CD8-positive, alpha-beta memory T cell (primary cell): Measurements from ENCODE around the gene PBX4. TPM values are rescaled to one million over a fixed set of nuclear protein-coding genes. Genes with fewer than 3 reads are reported as not detected.

Experiments used
- CTCF ChIA-PET: fragments of 350-600 bp; sonication (Branson Sonifier 250); formaldehyde crosslinking; loops from one replicate; lab custom pipeline; 2021; ENCODE audit warnings: antibody characterized with exemption; lab: Charles Lee
- POLR2A ChIA-PET: fragments of 350-600 bp; sonication (Branson Sonifier 250); formaldehyde crosslinking; loops from one replicate; lab custom pipeline; 2021; ENCODE audit warnings: antibody characterized with exemption; lab: Charles Lee
- DNase-seq, 5 donors: peaks; one replicate each; pipeline versions ENCODE4 v3.0.0 to v3.0.0-alpha.2; 2020 to 2022; ENCODE audit warnings: mixed read lengths in 1 of 5
- H3K27ac ChIP-seq: one replicate; pipeline ENCODE4 v1.7.0; 2013; ENCODE audit warnings: low read depth, mild to moderate bottlenecking, low read length, moderate library complexity
- H3K27me3 ChIP-seq: 2 replicates; pipeline ENCODE4 v1.7.0; 2013; ENCODE audit warnings: low read length, mild to moderate bottlenecking; ENCODE audit not compliant: insufficient read depth, poor library complexity, severe bottlenecking
- H3K36me3 ChIP-seq: 2 replicates; pipeline ENCODE4 v1.7.0; 2013; ENCODE audit warnings: mild to moderate bottlenecking, low read length, moderate library complexity; ENCODE audit not compliant: insufficient read depth
- H3K4me1 ChIP-seq: 2 replicates; pipeline ENCODE4 v1.7.0; 2013; ENCODE audit warnings: mild to moderate bottlenecking, low read length, moderate library complexity; ENCODE audit not compliant: insufficient read depth
- H3K4me3 ChIP-seq: 2 replicates; pipeline ENCODE4 v1.7.0; 2013; ENCODE audit warnings: mild to moderate bottlenecking, low read length
- H3K9me3 ChIP-seq: 2 replicates; pipeline ENCODE4 v1.7.0; 2013; ENCODE audit warnings: mild to moderate bottlenecking, low read length
- H3K27ac Mint-ChIP-seq, 8 donors: one replicate each; pipeline ENCODE4 v1.8.0; 2020 to 2021; ENCODE audit warnings: mixed read lengths in 8 of 8, mild to moderate bottlenecking in 6 of 8, inconsistent platforms in 3 of 8, moderate library complexity in 3 of 8
- H3K27me3 Mint-ChIP-seq, 2 donors: one replicate each; pipeline ENCODE4 v1.8.0; 2020 to 2021; ENCODE audit warnings: mixed read lengths in 2 of 2, mild to moderate bottlenecking in 1 of 2, moderate library complexity in 1 of 2
- H3K36me3 Mint-ChIP-seq, 3 donors: one replicate each; pipeline ENCODE4 v1.8.0; 2020 to 2021; ENCODE audit warnings: mixed read lengths in 3 of 3, inconsistent platforms in 1 of 3, mild to moderate bottlenecking in 1 of 3
- H3K4me1 Mint-ChIP-seq, 3 donors: one replicate each; pipeline ENCODE4 v1.8.0; 2020 to 2021; ENCODE audit warnings: mixed read lengths in 3 of 3, inconsistent platforms in 1 of 3, mild to moderate bottlenecking in 1 of 3
- H3K4me3 Mint-ChIP-seq, 7 donors: one replicate each; pipeline ENCODE4 v1.8.0; 2020 to 2021; ENCODE audit warnings: mixed read lengths in 7 of 7, mild to moderate bottlenecking in 6 of 7, moderate library complexity in 4 of 7, inconsistent platforms in 2 of 7
- H3K9me3 Mint-ChIP-seq, 5 donors: one replicate each; pipeline ENCODE4 v1.8.0; 2020 to 2022; ENCODE audit warnings: mixed read lengths in 5 of 5, mild to moderate bottlenecking in 3 of 5, moderate library complexity in 2 of 5, inconsistent platforms in 1 of 5
- polyA plus RNA-seq: library from polyadenylated mRNA; unstranded; fragments of 300-500 nt; fragmentation: Illumina TruSeq; gene quantifications from one replicate; pipeline ENCODE4 v1.2.3, GENCODE V29; 2021
- total RNA-seq, 2 experiments: library from RNA; stranded (reverse); gene quantifications; one replicate each; pipeline ENCODE4 v1.2.3, GENCODE V29; 2021

The PBX4 gene
- total and polyA plus RNA-seq, 3 experiments from 2014 or later = 8.3 to 17.1 (median 15.0) TPM

DNA sequence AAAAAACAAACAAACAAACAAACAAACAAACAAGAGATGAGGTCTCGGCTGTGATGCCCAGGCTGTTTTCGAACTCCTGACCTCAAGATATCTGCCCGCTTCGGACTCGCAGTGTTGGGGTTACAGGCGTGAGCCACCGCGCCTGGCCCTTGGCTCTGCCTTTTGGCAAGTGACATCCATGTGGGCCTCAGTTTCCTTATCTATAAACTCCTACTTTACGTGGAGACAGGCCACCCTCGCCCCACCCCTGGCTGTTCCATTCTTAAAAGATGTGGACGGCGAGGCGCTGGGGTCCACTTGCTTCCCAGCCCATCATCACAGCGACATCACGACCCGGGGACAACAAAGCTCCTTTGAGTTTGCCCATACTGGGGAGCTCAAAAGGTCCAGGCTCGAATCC lies 104.8 kb downstream of the PBX4 start:
- H3K36me3 Mint-ChIP-seq = peaks cover 0 to 9% (median 0%) of the 10 kb centered on the region in 3 donors
- peak overlapping the region in 1 of 8 donors; percentile 25 for H3K27ac Mint-ChIP-seq
- H3K4me1 Mint-ChIP-seq = peaks cover 17 to 32% (median 23%) of the 10 kb centered on the region in 3 donors
- no peaks in the 10 kb centered on the region for H3K36me3 ChIP-seq
- H3K4me3 ChIP-seq = no peak overlapping the region
- CTCF ChIA-PET = no interaction called here
- peak overlapping the region in 5 of 7 donors; percentile 28 to 51 (median 42) for H3K4me3 Mint-ChIP-seq
- H3K27ac ChIP-seq = no peak overlapping the region
- peaks cover 0 to 3% of the 10 kb centered on the region in 2 donors for H3K27me3 Mint-ChIP-seq
- no peaks in the 10 kb centered on the region for H3K9me3 ChIP-seq
- DNase-seq = no peak
- POLR2A ChIA-PET = no interaction called here
- no peaks in the 10 kb centered on the region for H3K27me3 ChIP-seq
- no peaks in the 10 kb centered on the region for H3K9me3 Mint-ChIP-seq
- H3K4me1 ChIP-seq = peaks cover 21% of the 10 kb centered on the region

Other genes starting within 250 kb of the PBX4 start
- 100 to 1,000 TPM; 176 to 182 TPM for gene GATAD2A, start 213.0 kb downstream of the PBX4 start, total RNA-seq
- 46.9 TPM for gene GATAD2A, start 213.0 kb downstream of the PBX4 start, polyA plus RNA-seq
- 1 to 10 TPM; 3.1 to 3.4 TPM for gene TSSK6, start 103.1 kb downstream of the PBX4 start, total RNA-seq
- gene TSSK6, start 103.1 kb downstream of the PBX4 start, polyA plus RNA-seq = 1.4 TPM
- 100 to 1,000 TPM; 337 to 341 TPM for gene NDUFA13, start 102.5 kb downstream of the PBX4 start, total RNA-seq
- gene NDUFA13, start 102.5 kb downstream of the PBX4 start, polyA plus RNA-seq = 334 TPM
- gene YJEFN3, start 89.8 kb downstream of the PBX4 start, total RNA-seq = 1 to 10 TPM; 6.5 to 7.5 TPM
- gene YJEFN3, start 89.8 kb downstream of the PBX4 start, polyA plus RNA-seq = not detected
- gene CILP2, start 80.4 kb downstream of the PBX4 start, total RNA-seq = under 1 TPM; 0.07 to 0.11 TPM
- 0.33 TPM for gene CILP2, start 80.4 kb downstream of the PBX4 start, polyA plus RNA-seq
- gene LPAR2, start 9.5 kb upstream of the PBX4 start, total RNA-seq = 10 to 100 TPM; 23.6 to 24.8 TPM
- gene LPAR2, start 9.5 kb upstream of the PBX4 start, polyA plus RNA-seq = 37.8 TPM
- gene GMIP, start 25.0 kb upstream of the PBX4 start, total RNA-seq = 10 to 100 TPM; 54.5 to 60.3 TPM
- gene GMIP, start 25.0 kb upstream of the PBX4 start, polyA plus RNA-seq = 71.3 TPM
- 10 to 100 TPM; 92.1 to 93.6 TPM for gene ATP13A1, start 45.0 kb upstream of the PBX4 start, total RNA-seq
- 41.7 TPM for gene ATP13A1, start 45.0 kb upstream of the PBX4 start, polyA plus RNA-seq
- 10 to 100 TPM; 73.6 to 74.0 TPM for gene ZNF101, start 50.2 kb upstream of the PBX4 start, total RNA-seq
- 103 TPM for gene ZNF101, start 50.2 kb upstream of the PBX4 start, polyA plus RNA-seq
- gene ZNF14, start 114.4 kb upstream of the PBX4 start, total RNA-seq = 1 to 10 TPM; 7.4 to 7.8 TPM
- gene ZNF14, start 114.4 kb upstream of the PBX4 start, polyA plus RNA-seq = 8.9 TPM
- 10 to 100 TPM; 27.8 to 28.3 TPM for gene ZNF506, start 203.1 kb upstream of the PBX4 start, total RNA-seq
- 26.9 TPM for gene ZNF506, start 203.1 kb upstream of the PBX4 start, polyA plus RNA-seq
- gene ZNF253, start 247.2 kb upstream of the PBX4 start, total RNA-seq = 10 to 100 TPM; 14.0 to 16.1 TPM
- gene ZNF253, start 247.2 kb upstream of the PBX4 start, polyA plus RNA-seq = 6.8 TPM